Stimulated activated CD4-positive, alpha-beta T cell treated with anti-CD3 and anti-CD28 coated beads, Interleukin-1b, Interleukin-23, amount 100 ng/mL, for 1 hour (primary cell): ENCODE results near the gene PPP6C.
"Not testable (repeated sequence)": the region's sequence is repeated elsewhere in the genome, so short reads cannot be mapped to it uniquely, and the experiment has no call there.

ENCODE experiments used
- DNase-seq, 2 donors: peaks; one replicate each; pipeline ENCODE4 v3.0.0-alpha.2; 2020; ENCODE audit warnings: low read depth in 2 of 2

Gene PPP6C

DNA sequence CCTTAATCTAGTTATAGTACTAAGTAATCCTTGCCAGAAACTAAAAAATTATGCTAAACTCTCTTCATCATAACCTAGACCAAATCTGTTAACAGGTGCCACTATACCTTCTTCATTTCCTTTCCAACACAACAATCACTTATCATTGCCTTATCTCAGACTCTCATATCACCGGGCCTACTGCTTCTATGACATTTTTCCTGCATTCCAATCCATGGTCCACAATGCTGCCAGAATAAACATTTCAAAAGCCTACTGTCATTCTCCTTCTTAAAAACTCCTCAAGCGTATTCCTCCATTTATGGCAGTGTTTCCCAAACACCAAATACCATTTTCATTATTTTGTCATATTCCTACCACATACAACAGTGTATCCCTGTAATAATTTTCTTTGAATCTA is 6.5 kb downstream of the PPP6C start:
- DNase-seq = no peak

- not testable (repeated sequence) for DNase-seq
These were observed 7.8 kb downstream of the PPP6C start for GRCh38 chr9:125181756-125182155.

DNA sequence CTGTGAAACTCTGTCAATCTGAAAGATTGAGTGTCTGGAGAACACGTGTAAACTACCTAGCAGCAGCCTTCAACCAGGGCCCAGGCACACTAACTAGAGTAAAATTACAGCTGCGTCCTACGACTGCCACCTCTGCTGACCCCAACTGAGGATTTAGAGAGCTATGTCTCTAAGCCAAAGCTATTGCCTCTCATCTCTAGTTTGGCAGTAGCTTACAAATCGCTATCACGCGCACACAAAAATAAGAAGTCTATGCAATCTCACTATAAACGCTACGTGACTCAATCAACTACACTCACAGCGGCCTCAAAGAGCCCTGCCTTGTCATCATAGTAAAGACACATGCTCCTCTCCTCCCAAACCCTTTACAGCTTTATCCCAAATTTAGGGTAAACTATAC is 8.7 kb downstream of the PPP6C start:
- no peak for DNase-seq

DNA sequence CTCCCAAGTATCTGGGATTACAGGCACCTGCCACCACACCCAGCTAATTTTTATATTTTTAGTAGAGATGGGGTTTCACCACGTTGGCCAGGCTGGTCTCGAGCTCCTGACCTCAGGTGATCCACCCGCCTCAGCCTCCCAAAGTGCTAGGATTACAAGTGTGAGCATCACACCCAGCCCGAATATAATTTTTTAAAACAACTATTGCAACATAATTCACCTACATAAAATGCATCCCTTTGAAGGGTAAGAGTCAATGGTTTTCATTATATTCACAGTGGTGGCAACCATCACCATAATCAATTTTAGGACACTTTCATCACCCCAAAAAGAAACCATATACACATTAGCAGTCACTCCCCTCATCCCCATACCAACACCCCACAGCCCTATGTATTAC is 9.8 kb downstream of the PPP6C start:
- not testable (repeated sequence) for DNase-seq

GRCh38 chr9:125177888-125178287 is 11.7 kb downstream of the PPP6C start:
- no peak for DNase-seq

DNA sequence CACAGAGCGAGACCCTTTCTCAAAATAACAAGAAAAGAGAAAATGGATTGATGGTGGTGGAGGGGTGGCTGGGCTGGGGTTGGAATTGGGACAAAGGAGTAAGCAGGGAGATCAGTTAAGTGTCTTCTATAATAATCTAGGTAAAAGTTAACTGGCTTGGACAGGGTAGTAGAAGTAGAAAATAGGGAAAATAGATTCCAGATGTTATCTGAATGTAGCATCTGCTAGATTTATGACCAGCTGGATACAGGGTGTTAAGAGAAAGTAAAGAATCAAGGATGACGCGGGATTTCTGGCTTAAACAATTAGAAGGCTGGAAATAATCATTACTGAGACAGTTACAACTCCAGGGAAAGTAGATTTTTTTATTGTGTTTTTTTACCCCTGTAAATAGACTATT is 13.0 kb downstream of the PPP6C start:
- DNase-seq = no peak

- DNase-seq = no peak
These were observed 17.4 kb downstream of the PPP6C start for GRCh38 chr9:125172031-125172755.

DNA sequence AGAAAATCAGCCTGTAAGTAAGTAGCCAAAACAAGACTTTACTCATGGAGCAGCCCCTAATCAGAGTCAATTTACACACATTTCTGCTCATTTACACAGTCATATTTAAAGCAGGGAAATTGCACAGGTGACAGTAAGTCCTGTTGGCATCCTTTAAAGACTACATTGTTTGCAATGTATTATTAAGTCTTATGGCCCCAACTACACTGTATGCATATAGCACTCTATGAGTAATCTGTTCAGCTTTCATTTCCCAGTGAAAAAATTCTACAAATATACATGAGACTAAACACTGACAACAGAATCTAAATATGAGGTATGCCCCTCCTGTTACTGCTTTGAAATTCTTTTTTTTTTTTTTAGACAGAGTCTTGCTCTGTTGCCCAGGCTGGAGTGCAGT is 19.7 kb downstream of the PPP6C start:
- no peak for DNase-seq

- DNase-seq = no peak
These were observed 22.8 kb downstream of the PPP6C start for GRCh38 chr9:125166762-125167161.

DNA sequence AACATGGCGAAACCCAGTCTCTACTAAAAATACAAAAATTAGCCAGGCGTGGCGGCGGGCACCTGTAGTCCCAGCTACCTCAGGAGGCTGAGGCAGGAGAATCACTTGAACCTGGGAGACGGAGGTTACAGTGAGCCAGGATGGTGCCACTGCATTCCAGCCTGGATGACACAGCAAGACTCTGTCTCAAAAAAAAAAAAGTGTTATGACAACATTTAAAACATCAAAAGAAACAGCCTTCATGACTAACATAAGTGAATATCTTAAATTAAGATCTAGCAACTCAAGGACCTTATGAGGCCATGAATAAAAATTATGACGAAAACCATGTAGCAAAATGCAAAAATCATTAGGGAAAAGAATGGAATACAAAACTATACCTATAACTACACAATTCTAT is 26.7 kb downstream of the PPP6C start:
- DNase-seq = not testable (repeated sequence)

GRCh38 chr9:125161284-125161918 is 28.2 kb downstream of the PPP6C start:
- no peak for DNase-seq

- no peak for DNase-seq
These were observed 28.9 kb downstream of the PPP6C start for GRCh38 chr9:125160750-125161149.

DNA sequence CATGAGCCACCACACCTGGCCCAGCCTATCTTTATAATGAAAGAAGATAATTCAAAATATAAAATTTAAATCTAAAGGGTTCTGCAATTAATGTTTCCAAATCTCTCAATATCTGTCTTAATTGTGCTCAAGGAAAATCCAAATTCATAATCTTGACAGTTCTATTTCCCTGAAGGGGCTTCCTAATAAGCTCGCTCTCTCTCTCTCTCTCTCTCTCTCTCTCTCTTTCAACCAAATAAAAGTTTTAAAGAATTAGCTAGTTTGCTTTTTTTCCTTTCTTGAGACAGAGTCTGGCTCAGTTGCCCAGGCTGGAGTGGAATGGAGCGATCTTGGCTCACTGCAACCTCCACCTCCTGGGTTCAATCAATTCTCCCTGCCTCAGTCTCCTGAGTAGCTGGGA is 33.1 kb downstream of the PPP6C start:
- DNase-seq = no peak

- no peak for DNase-seq
These were observed 35.8 kb downstream of the PPP6C start for GRCh38 chr9:125153712-125154367.

DNA sequence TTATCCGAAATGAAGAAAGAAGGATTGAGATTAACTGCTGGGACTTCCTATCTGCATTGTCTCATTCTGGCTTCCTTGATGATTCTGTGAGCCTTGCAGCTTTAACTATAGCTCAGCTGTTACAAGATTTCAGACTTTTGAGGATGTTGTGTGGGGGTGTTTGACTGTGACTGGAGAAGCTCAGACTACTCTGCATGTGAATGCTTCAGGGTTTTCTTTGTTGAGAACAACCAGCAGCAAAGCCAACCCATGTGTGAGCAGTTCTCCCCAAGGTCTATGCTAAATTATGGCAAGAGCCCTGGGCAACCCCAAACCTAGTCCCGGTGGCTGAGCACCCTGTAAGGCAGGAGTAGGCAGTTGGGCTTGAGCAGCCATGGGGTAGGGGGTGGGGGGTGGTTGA is 37.9 kb downstream of the PPP6C start:
- no peak for DNase-seq

DNA sequence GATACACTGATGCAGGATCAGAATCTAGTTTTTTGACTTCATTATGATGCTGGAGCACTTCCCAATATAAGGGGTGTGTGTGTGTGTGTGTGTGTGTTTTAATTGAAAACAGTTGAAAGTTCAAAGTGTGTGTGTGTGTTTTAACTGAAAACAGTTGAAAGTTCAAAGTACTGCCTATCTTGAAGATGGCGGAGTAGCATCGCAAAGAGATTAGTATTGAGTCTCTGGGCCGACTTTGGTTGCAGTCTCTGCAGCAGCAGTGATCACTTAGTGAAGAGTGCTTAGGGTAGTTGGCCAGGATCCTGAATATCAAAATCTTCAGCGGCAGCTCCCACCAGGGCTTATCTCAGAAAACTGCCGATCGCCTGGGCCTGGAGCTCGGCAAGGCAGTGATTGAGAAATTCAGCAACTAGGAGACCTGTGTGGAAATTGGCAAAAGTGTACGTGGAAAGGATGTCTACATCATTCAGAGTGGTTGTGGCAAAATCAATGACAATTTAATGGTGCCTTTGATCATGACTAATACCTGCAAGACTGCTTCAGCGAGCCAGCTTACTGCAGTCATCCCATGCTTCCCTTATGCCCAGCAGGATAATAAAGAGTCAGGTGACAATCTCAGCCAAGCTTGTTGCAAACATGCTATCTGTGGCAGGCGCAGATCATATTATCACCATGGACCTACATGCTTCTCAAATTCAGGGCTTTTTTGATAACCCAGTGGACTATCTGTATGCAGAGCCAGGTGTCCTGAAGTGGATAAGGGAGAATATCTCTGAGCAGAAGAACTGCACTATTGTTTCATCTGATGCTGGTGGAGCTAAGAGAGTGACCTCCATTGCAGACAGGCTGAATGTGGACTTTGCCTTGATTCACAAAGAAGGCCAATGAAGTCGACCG is 39.0 kb downstream of the PPP6C start:
- DNase-seq = no peak

GRCh38 chr9:125147401-125147951 is 42.1 kb downstream of the PPP6C start:
- no peak for DNase-seq

DNA sequence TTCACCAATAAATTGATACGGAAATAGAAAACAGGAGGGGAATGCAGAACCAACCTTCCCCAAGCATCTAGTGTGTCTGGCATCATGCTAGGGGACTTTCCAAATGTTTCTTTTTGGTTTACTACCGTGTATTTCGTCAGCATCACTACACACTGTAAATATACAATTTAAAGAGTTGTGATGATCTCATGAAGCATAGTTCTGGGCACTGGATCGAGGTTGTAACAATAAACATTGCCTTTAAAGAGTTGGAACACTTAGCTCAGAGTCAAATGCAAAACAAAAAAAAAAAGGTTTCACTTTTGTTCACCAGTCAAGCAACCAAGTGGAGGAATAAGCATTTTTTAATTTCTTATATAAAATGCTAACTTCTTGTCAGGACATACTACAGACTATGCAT is 43.4 kb downstream of the PPP6C start:
- no peak for DNase-seq

DNA sequence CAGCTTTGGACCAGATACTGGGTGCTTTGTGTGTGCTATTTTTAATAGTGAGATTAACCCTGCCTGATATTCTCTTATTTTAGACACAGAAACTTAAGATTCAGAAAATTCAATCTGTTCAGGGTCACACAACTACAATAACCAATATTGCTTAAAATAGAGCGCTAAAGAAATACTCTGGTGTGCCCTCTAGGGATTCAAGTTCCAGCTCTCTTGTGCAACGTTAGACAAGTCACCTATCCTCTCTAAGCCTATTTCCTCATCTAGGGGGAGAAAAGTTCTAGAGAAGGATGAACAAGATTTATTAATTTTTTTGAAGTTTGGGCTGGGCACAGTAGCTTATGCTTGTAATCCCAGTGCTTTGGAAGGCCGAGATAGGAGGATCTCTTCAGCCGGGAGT is 44.2 kb downstream of the PPP6C start:
- no peak for DNase-seq

- DNase-seq = peak; percentile 90 to 98
These were observed 46.1 kb downstream of the PPP6C start, which contains the start of gene SCAI for GRCh38 chr9:125143377-125144090. SCAI (minus strand) TSS chr9:125143528; CDS start chr9:125143437, 91 bp downstream.
